ENCODE data around the gene TMEM54. TPM values are rescaled to one million over a fixed set of nuclear protein-coding genes. Genes with fewer than 3 reads are reported as not detected.

TMEM54 gene
- total and polyA plus RNA-seq, 2 of the 13 experiments (the other 11 are each of a cell fraction or from before 2014, with no cell fraction given) = 2.5 to 2.9 TPM

DNA sequence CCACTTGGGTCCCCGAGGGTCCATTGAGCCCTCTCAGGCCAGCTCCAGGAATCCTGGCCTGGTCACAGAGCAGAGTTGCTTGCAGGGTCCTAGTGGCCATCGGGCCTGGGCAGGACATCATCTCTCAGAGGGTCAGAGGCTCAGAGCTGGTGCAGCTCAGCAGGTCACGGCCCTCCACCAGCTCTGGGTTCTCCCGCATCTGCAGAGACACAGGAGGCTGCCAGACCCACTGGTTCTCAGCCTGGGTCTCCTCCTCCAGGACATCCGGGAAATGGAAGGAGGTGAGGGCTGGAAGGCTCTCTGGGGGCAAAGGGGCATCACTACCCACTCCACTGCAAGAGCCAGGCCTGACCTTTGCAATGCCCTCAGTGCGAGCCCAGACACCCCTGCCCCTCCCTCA, 6.5 kb downstream of the TMEM54 start:
- no peaks in the 10 kb centered on the region for H3K4me1 ChIP-seq (ENCODE audit: insufficient read depth, low read length)
- intact Hi-C loops (cut with micrococcal nuclease; ENCODE audit: unreplicated experiment) = no loop called here
- H3K79me2 ChIP-seq (ENCODE audit: insufficient read depth, low read length) = no peaks in the 10 kb centered on the region
- ATAC-seq (no peak; the same call in 2 of the 3 replicates), DNase-seq (ENCODE audit: low spot score) (no peak), FAIRE-seq (no peak)
- no peaks in the 10 kb centered on the region for H3K9me3 ChIP-seq (ENCODE audit: low read length)
- 0 out of 2 replicates have a peak, but pooled peaks cover 2% of the 10 kb centered on the region for H4K20me1 ChIP-seq (ENCODE audit: insufficient read depth, low read length)
- TF ChIP-seq RFXAP (CRISPR knock-in tag; IDR thresholded peaks at IDR 0.05; ENCODE audit: borderline replicate concordance) (no peak), ZNF136 (CRISPR knock-in tag; IDR thresholded peaks at IDR 0.05; ENCODE audit: low read depth) (no peak), NKX3-1 (CRISPR knock-in tag; IDR thresholded peaks at IDR 0.05) (no peak), SKI (IDR thresholded peaks at IDR 0.05; ENCODE audit: partially characterized antibody) (no peak), ZNF432 (CRISPR knock-in tag; IDR thresholded peaks at IDR 0.05; ENCODE audit: borderline replicate concordance) (no peak), ZNF12 (CRISPR knock-in tag; IDR thresholded peaks at IDR 0.05) (no peak), SOX6 (IDR thresholded peaks at IDR 0.05) (no peak), SOX6 (CRISPR knock-in tag; IDR thresholded peaks at IDR 0.05) (no peak), GABPB1 (CRISPR knock-in tag; IDR thresholded peaks at IDR 0.05) (no peak), ZNF7 (CRISPR knock-in tag; IDR thresholded peaks at IDR 0.05) (no peak), EEA1 (CRISPR knock-in tag; IDR thresholded peaks at IDR 0.05; ENCODE audit: borderline replicate concordance) (no peak), ARHGAP35 (CRISPR knock-in tag; IDR thresholded peaks at IDR 0.05; ENCODE audit: borderline replicate concordance) (no peak)
- TF ChIP-seq, protein P1, sequence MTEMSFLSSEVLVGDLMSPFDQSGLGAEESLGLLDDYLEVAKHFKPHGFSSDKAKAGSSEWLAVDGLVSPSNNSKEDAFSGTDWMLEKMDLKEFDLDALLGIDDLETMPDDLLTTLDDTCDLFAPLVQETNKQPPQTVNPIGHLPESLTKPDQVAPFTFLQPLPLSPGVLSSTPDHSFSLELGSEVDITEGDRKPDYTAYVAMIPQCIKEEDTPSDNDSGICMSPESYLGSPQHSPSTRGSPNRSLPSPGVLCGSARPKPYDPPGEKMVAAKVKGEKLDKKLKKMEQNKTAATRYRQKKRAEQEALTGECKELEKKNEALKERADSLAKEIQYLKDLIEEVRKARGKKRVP (CRISPR knock-in tag; IDR thresholded peaks at IDR 0.05) = no peak
- TF ChIP-seq, protein P2, sequence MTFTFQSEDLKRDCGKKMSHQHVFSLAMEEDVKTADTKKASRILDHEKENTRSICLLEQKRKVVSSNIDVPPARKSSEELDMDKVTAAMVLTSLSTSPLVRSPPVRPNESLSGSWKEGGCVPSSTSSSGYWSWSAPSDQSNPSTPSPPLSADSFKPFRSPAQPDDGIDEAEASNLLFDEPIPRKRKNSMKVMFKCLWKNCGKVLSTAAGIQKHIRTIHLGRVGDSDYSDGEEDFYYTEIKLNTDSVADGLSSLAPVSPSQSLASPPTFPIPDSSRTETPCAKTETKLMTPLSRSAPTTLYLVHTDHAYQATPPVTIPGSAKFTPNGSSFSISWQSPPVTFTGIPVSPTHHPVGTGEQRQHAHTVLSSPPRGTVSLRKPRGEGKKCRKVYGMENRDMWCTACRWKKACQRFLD (CRISPR knock-in tag; IDR thresholded peaks at IDR 0.05; ENCODE audit: borderline replicate concordance) = no peak
- TF ChIP-seq, protein P3, sequence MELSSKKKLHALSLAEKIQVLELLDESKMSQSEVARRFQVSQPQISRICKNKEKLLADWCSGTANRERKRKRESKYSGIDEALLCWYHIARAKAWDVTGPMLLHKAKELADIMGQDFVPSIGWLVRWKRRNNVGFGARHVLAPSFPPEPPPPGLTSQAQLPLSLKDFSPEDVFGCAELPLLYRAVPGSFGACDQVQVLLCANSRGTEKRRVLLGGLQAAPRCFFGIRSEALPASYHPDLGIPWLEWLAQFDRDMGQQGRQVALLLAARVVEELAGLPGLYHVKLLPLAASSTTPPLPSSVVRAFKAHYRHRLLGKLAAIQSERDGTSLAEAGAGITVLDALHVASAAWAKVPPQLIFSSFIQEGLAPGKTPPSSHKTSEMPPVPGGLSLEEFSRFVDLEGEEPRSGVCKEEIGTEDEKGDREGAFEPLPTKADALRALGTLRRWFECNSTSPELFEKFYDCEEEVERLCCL (CRISPR knock-in tag; IDR thresholded peaks at IDR 0.05; ENCODE audit: borderline replicate concordance) = no peak
- TF ChIP-seq, protein P4, sequence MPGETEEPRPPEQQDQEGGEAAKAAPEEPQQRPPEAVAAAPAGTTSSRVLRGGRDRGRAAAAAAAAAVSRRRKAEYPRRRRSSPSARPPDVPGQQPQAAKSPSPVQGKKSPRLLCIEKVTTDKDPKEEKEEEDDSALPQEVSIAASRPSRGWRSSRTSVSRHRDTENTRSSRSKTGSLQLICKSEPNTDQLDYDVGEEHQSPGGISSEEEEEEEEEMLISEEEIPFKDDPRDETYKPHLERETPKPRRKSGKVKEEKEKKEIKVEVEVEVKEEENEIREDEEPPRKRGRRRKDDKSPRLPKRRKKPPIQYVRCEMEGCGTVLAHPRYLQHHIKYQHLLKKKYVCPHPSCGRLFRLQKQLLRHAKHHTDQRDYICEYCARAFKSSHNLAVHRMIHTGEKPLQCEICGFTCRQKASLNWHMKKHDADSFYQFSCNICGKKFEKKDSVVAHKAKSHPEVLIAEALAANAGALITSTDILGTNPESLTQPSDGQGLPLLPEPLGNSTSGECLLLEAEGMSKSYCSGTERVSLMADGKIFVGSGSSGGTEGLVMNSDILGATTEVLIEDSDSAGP (CRISPR knock-in tag; IDR thresholded peaks at IDR 0.05; ENCODE audit: borderline replicate concordance) = no peak
- no peak overlapping the region for H2AFZ ChIP-seq (ENCODE audit: low read length)
- H3K4me2 ChIP-seq (ENCODE audit: low read depth, low read length) = no peak overlapping the region
- POLR2A ChIA-PET = interaction anchor here (0.9 kb wide), 1 partner anchor 69 kb away, joined by 3 read pairs; no protein-coding TSS in a partner anchor
- no TSS peak for BruUV-seq (replicated peaks)
- CTCF ChIA-PET (ENCODE audit: low intra/inter-chr PET ratio, low total read pairs) = interaction anchor here (0.6 kb wide), 1 partner anchor 826 kb away, joined by 3 read pairs; no protein-coding TSS in a partner anchor
- H3K4me3 ChIP-seq (replicated peaks in 1 of 3; ENCODE audit: insufficient read depth in 1 of 3, low read depth in 2 of 3, low read length in 3 of 3) = no peak overlapping the region
- peaks cover 11 to 61% of the 10 kb centered on the region in 2 experiments; a peak in 4 of 5 replicates for H3K27me3 ChIP-seq (ENCODE audit: control insufficient read depth in 1 of 2, insufficient read depth in 2 of 2, low read length in 2 of 2)
- in situ Hi-C loops (cut with HindIII; ENCODE audit: extremely low pct_ligation_motif_present, low pct_unique_long_range_greater_than_20kb) = no loop called here
- no peak overlapping the region for H3K9ac ChIP-seq (ENCODE audit: insufficient read depth, low read depth, low read length)
- WGBS (ENCODE audit: low lambda C conversion rate) = no CpG with 5 or more reads among the region's 6 CpGs
- H3K36me3 ChIP-seq (replicated peaks in 1 of 2; ENCODE audit: control insufficient read depth in 1 of 2, insufficient read depth in 2 of 2, low read length in 2 of 2) = no peaks in the 10 kb centered on the region
- no peak overlapping the region for H3K27ac ChIP-seq (ENCODE audit: extremely low read length, insufficient read depth, low read length)
